HepG2 (cell line): Measurements from ENCODE around the gene ITCH. TPM values are rescaled to one million over a fixed set of nuclear protein-coding genes. Genes with fewer than 3 reads are reported as not detected.

Experiments
- ATF7-NPFF ChIP-seq: sonication (generic); formaldehyde crosslinking; IDR thresholded peaks from 2 replicates; pipeline ENCODE4 v1.8.1; 2023; ENCODE audit warnings: mild to moderate bottlenecking, low read depth, missing genetic modification reagents, moderate library complexity
- CBX1 ChIP-seq: IDR thresholded peaks from one replicate; pipeline ENCODE4 v1.6.1; 2016; ENCODE audit warnings: antibody characterized with exemption, low read depth
- DMAP1 ChIP-seq: IDR thresholded peaks from 2 replicates; pipeline ENCODE4 v1.6.1; 2016
- E2F5 ChIP-seq: sonication (generic); formaldehyde crosslinking; conservative IDR thresholded peaks from 2 replicates; pipeline ENCODE4 v1.4.0; 2020; ENCODE audit warnings: missing genetic modification reagents
- FOSL1 ChIP-seq: sonication (generic); formaldehyde crosslinking; IDR thresholded peaks from 2 replicates; pipeline ENCODE4 v1.9.0; 2021; ENCODE audit warnings: missing genetic modification reagents, borderline replicate concordance
- FOXA3 ChIP-seq: IDR thresholded peaks from 2 replicates; pipeline ENCODE4 v1.6.1; 2016; ENCODE audit warnings: missing genetic modification reagents, missing compliant biosample characterization
- MAZ ChIP-seq, 2 experiments: sonication (generic) in 1 of 2; formaldehyde crosslinking in 1 of 2; IDR thresholded peaks; 2 replicates each; pipeline versions ENCODE4 v1.5.0 to v1.6.1; 2012 to 2020; ENCODE audit warnings: low read depth in 2 of 2, mild to moderate bottlenecking in 2 of 2, borderline replicate concordance in 1 of 2, improper control_type of control experiment in 1 of 2, low read length in 1 of 2, missing genetic modification reagents in 1 of 2, moderate library complexity in 1 of 2
- PBX2 ChIP-seq: IDR thresholded peaks from 2 replicates; pipeline ENCODE4 v1.6.1; 2016; ENCODE audit warnings: control low read depth
- RFXANK ChIP-seq: IDR thresholded peaks from 2 replicates; pipeline ENCODE4 v1.6.1; 2016
- SOX5 ChIP-seq: IDR thresholded peaks from 2 replicates; pipeline ENCODE4 v1.6.1; 2016; ENCODE audit warnings: borderline replicate concordance
- TARDBP ChIP-seq: sonication (generic); formaldehyde crosslinking; IDR thresholded peaks from 2 replicates; pipeline ENCODE4 v1.8.0; 2022; ENCODE audit warnings: mild to moderate bottlenecking, missing genetic modification reagents
- TBX2 ChIP-seq: sonication (generic); formaldehyde crosslinking; IDR thresholded peaks from 2 replicates; pipeline ENCODE4 v1.5.0; 2020; ENCODE audit warnings: missing genetic modification reagents, mild to moderate bottlenecking, borderline replicate concordance
- TCF12 ChIP-seq, 2 experiments: fragments of 450-650 bp in 1 of 2; sonication (generic) in 1 of 2; formaldehyde crosslinking in 1 of 2; IDR thresholded peaks; 2 replicates each; pipeline versions ENCODE4 v1.6.1 to v1.8.0; 2017 to 2022; ENCODE audit warnings: antibody characterized with exemption in 1 of 2, mild to moderate bottlenecking in 1 of 2, missing genetic modification reagents in 1 of 2, moderate library complexity in 1 of 2
- ZBTB43 ChIP-seq: sonication (generic); formaldehyde crosslinking; conservative IDR thresholded peaks from 2 replicates; pipeline ENCODE4 v1.4.0; 2020; ENCODE audit warnings: missing genetic modification reagents
- ZNF431 ChIP-seq: sonication (generic); formaldehyde crosslinking; IDR thresholded peaks from 2 replicates; pipeline ENCODE4 v1.9.0; 2022; ENCODE audit warnings: missing genetic modification reagents, low read depth, mild to moderate bottlenecking, borderline replicate concordance
- ZNF432 ChIP-seq: sonication (generic); formaldehyde crosslinking; IDR thresholded peaks from 2 replicates; pipeline ENCODE4 v1.5.0; 2020; ENCODE audit warnings: missing genetic modification reagents, mild to moderate bottlenecking, borderline replicate concordance
- ZNF441 ChIP-seq: sonication (generic); formaldehyde crosslinking; IDR thresholded peaks from 2 replicates; pipeline ENCODE4 v1.7.0; 2021; ENCODE audit warnings: missing genetic modification reagents, borderline replicate concordance
- ZNF513 ChIP-seq: sonication (generic); formaldehyde crosslinking; conservative IDR thresholded peaks from 2 replicates; pipeline ENCODE4 v1.5.0; 2020; ENCODE audit warnings: missing genetic modification reagents
- polyA plus RNA-seq, 8 experiments: library from polyadenylated mRNA; depleted of rRNA in 3 of 8; stranded (reverse) in 7 of 8; unstranded in 1 of 8; fragments of >200 nt; fragmentation: Illumina TruSeq in 4 of 8; extraction: Trizol in 4 of 8; gene quantifications; 2 replicates each; pipeline versions ENCODE4 v1.2.1 to v1.2.3, GENCODE V29; 2011 to 2016; ENCODE audit warnings: low read depth in 4 of 8, missing spikeins in 1 of 8, mixed read lengths in 1 of 8; ENCODE audit not compliant: insufficient read depth in 1 of 8
- total RNA-seq, 5 experiments: library from RNA; depleted of rRNA; stranded (reverse); fragments of >200 nt; fragmentation: Illumina TruSeq; extraction: Trizol; gene quantifications; 2 replicates each; pipeline ENCODE4 v1.2.3, GENCODE V29; 2016; ENCODE audit warnings: low read depth in 1 of 5
- TF ChIP-seq, protein P1 (sequence below): sonication (generic); formaldehyde crosslinking; IDR thresholded peaks from 2 replicates; pipeline ENCODE4 v1.4.0; 2020; ENCODE audit warnings: missing genetic modification reagents
- TF ChIP-seq, protein P2 (sequence below): fragments of 450-650 bp; IDR thresholded peaks from 2 replicates; pipeline ENCODE4 v1.6.1; 2016

The ITCH gene
- total and polyA plus RNA-seq, 2 of the 13 experiments (the other 11 are each of a cell fraction or from before 2014, with no cell fraction given), result 20.5 to 112 TPM

DNA sequence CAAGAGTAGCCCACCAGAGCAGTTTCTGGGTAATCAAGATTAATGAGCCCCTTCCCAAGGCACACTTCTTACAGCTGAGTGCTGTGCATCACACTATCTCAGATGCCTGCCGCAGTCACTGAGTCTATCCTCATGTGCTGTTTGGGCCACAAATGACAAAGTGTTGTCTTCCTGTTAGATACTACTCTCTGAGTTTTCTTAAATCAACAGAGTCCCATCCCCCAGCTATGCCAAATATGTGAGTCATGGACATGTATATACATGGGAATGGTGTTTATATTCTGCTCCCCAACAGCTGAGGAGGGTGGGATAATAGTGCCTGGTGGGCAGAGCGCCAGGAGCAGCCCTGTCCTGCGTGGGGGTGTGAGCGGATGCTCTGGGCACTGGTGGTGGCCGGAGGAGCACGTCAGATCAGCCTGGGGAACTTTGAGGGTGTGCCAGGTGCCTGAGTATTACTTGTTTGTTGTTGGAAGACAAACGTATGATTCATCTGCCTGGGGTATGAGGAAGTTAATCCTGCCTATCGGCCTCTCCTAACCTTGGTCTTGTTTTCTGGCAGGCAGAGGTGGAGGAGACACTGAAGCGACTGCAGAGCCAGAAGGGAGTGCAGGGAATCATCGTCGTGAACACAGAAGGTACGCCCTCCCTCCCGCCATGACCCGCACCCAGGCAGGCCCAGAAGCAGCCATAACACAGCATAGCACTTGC is 162.8 kb downstream of the ITCH start (continued):
- TF ChIP-seq ZNF513 (CRISPR knock-in tag), result no peak
- peak; percentile 98 for TF ChIP-seq FOXA3 (CRISPR knock-in tag)
- TF ChIP-seq DMAP1, result peak; percentile 82; the same call in 1 of the 2 replicates
- TF ChIP-seq ZNF441 (CRISPR knock-in tag), result 0 out of 2 replicates have a peak, but pooled peaks have one; percentile 49
- TF ChIP-seq, protein P1, sequence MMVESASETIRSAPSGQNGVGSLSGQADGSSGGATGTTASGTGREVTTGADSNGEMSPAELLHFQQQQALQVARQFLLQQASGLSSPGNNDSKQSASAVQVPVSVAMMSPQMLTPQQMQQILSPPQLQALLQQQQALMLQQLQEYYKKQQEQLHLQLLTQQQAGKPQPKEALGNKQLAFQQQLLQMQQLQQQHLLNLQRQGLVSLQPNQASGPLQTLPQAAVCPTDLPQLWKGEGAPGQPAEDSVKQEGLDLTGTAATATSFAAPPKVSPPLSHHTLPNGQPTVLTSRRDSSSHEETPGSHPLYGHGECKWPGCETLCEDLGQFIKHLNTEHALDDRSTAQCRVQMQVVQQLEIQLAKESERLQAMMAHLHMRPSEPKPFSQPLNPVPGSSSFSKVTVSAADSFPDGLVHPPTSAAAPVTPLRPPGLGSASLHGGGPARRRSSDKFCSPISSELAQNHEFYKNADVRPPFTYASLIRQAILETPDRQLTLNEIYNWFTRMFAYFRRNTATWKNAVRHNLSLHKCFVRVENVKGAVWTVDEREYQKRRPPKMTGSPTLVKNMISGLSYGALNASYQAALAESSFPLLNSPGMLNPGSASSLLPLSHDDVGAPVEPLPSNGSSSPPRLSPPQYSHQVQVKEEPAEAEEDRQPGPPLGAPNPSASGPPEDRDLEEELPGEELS (CRISPR knock-in tag), result peak; percentile 96
- no peak for TF ChIP-seq ZNF431 (CRISPR knock-in tag)
- no peak for TF ChIP-seq E2F5 (CRISPR knock-in tag)
- TF ChIP-seq ATF7-NPFF, result peak; percentile 86
- peak; percentile 92 for TF ChIP-seq SOX5 (CRISPR knock-in tag)
- peak; percentile 89 for TF ChIP-seq FOSL1 (CRISPR knock-in tag)
- peak; percentile 61; the same call in 1 of the 2 replicates for TF ChIP-seq MAZ (IDR thresholded peaks at IDR 0.05; ENCODE audit: borderline replicate concordance, low read depth, low read length)
- peak; percentile 29; the same call in 1 of the 2 replicates for TF ChIP-seq MAZ (CRISPR knock-in tag; IDR thresholded peaks at IDR 0.05; ENCODE audit: low read depth)
- peak; percentile 68; the same call in 1 of the 2 replicates for TF ChIP-seq ZBTB43 (CRISPR knock-in tag)
- TF ChIP-seq, protein P2, sequence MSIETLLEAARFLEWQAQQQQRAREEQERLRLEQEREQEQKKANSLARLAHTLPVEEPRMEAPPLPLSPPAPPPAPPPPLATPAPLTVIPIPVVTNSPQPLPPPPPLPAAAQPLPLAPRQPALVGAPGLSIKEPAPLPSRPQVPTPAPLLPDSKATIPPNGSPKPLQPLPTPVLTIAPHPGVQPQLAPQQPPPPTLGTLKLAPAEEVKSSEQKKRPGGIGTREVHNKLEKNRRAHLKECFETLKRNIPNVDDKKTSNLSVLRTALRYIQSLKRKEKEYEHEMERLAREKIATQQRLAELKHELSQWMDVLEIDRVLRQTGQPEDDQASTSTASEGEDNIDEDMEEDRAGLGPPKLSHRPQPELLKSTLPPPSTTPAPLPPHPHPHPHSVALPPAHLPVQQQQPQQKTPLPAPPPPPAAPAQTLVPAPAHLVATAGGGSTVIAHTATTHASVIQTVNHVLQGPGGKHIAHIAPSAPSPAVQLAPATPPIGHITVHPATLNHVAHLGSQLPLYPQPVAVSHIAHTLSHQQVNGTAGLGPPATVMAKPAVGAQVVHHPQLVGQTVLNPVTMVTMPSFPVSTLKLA, result peak; percentile 82; the same call in 1 of the 2 replicates
- peak; percentile 80; the same call in 1 of the 2 replicates for TF ChIP-seq TARDBP
- TF ChIP-seq CBX1, result peak; percentile 16
- 0 out of 2 replicates have a peak, but pooled peaks have one; percentile 18 for TF ChIP-seq PBX2
- no peak for TF ChIP-seq ZNF432 (CRISPR knock-in tag)
- peak; percentile 58; the same call in 1 of the 2 replicates for TF ChIP-seq RFXANK (CRISPR knock-in tag)
- TF ChIP-seq TBX2 (CRISPR knock-in tag), result peak; percentile 94
- no peak for TF ChIP-seq TCF12 (IDR thresholded peaks at IDR 0.05)
- peak; percentile 33; the same call in 1 of the 2 replicates for TF ChIP-seq TCF12 (CRISPR knock-in tag; IDR thresholded peaks at IDR 0.05)
